ENCODE data around the gene OPA3.

The OPA3 gene

GRCh38 chr19:45498411-45499195, 86.0 kb downstream of the OPA3 start, which contains the start of gene PPM1N:
PPM1N (plus strand) TSS chr19:45498443; CDS start chr19:45498473, 30 bp downstream.
- Histone ChIP-seq H3K4me2 (peak within 1 kb of the TSS; percentile 78), H3K27ac (no peak within 1 kb of the TSS), H3K27me3 (ENCODE audit: insufficient read depth, low read depth) (peaks cover 31% of the 10 kb centered on the region), H3K79me2 (ENCODE audit: insufficient read depth, low read depth) (no peaks in the 10 kb centered on the region), H4K20me1 (ENCODE audit: insufficient read depth) (no peaks in the 10 kb centered on the region), H3K4me1 (ENCODE audit: low read depth, poor library complexity, severe bottlenecking) (peaks cover 15% of the 10 kb centered on the region), H3K4me3 (IDR thresholded peaks at IDR 0.05; ENCODE audit: insufficient read depth, low read depth, low read length) (no peak within 1 kb of the TSS), H3K9ac (no peak within 1 kb of the TSS), H2AFZ (ENCODE audit: low read depth) (peak within 1 kb of the TSS; percentile 87), H3K36me3 (ENCODE audit: insufficient read depth) (no peaks in the 10 kb centered on the region)
- TF ChIP-seq, protein P1, sequence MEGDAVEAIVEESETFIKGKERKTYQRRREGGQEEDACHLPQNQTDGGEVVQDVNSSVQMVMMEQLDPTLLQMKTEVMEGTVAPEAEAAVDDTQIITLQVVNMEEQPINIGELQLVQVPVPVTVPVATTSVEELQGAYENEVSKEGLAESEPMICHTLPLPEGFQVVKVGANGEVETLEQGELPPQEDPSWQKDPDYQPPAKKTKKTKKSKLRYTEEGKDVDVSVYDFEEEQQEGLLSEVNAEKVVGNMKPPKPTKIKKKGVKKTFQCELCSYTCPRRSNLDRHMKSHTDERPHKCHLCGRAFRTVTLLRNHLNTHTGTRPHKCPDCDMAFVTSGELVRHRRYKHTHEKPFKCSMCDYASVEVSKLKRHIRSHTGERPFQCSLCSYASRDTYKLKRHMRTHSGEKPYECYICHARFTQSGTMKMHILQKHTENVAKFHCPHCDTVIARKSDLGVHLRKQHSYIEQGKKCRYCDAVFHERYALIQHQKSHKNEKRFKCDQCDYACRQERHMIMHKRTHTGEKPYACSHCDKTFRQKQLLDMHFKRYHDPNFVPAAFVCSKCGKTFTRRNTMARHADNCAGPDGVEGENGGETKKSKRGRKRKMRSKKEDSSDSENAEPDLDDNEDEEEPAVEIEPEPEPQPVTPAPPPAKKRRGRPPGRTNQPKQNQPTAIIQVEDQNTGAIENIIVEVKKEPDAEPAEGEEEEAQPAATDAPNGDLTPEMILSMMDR (conservative IDR thresholded peaks at IDR 0.05; ENCODE audit: low read depth, low read length) = no peak

- TF ChIP-seq, protein P1 (conservative IDR thresholded peaks at IDR 0.05; ENCODE audit: low read depth, low read length) = no peak
- H3K27me3 ChIP-seq (ENCODE audit: insufficient read depth, low read depth) = peaks cover 38% of the 10 kb centered on the region
- no peaks in the 10 kb centered on the region for H3K79me2 ChIP-seq (ENCODE audit: insufficient read depth, low read depth)
- H3K36me3 ChIP-seq (ENCODE audit: insufficient read depth) = no peaks in the 10 kb centered on the region
- no peak overlapping the region for H3K4me3 ChIP-seq (IDR thresholded peaks at IDR 0.05; ENCODE audit: insufficient read depth, low read depth, low read length)
- peaks cover 23% of the 10 kb centered on the region for H3K4me1 ChIP-seq (ENCODE audit: low read depth, poor library complexity, severe bottlenecking)
- H4K20me1 ChIP-seq (ENCODE audit: insufficient read depth) = no peaks in the 10 kb centered on the region
- no peak overlapping the region for H3K9ac ChIP-seq
- H3K27ac ChIP-seq = no peak overlapping the region
- H2AFZ ChIP-seq (ENCODE audit: low read depth) = no peak overlapping the region
- H3K4me2 ChIP-seq = no peak overlapping the region
These were observed 86.8 kb downstream of the OPA3 start for GRCh38 chr19:45497791-45498190.

DNA sequence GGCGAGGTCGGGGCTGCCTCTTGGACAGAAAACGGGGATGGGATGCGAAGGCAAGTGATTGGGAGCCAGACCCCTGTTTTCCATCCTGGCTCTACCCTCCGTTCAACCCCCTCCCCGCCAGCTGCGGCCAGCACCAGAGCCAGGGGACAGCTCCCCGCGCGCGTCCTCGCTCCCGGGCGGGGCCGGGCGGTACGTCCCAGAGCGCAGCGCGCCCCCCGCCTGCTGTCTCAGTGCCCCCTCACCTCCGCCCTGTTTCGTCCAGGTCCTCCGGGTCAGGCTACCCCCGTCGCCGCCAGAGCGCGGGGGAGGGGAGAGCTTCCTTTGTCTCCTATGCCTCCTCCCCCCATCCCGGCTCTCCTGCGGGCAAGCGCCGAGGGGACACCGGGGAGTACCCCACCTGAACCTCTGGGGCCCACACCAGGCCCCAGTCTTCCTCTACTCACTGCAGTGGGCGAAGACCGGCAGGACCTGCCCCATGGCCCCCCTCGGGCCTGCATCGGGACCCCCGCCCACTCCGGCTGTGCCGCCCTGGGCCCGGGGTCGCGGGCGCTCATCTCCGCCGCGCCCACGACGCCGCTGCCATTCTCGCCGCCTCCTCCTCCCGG, 88.2 kb downstream of the OPA3 start:
- H3K36me3 ChIP-seq (ENCODE audit: insufficient read depth) = no peaks in the 10 kb centered on the region
- H3K9ac ChIP-seq = no peak overlapping the region
- H3K4me1 ChIP-seq (ENCODE audit: low read depth, poor library complexity, severe bottlenecking) = peaks cover 30% of the 10 kb centered on the region
- H4K20me1 ChIP-seq (ENCODE audit: insufficient read depth) = no peaks in the 10 kb centered on the region
- H3K27me3 ChIP-seq (ENCODE audit: insufficient read depth, low read depth) = peaks cover 48% of the 10 kb centered on the region
- H3K4me2 ChIP-seq = peak overlapping the region; percentile 100
- no peak overlapping the region for H3K4me3 ChIP-seq (IDR thresholded peaks at IDR 0.05; ENCODE audit: insufficient read depth, low read depth, low read length)
- no peak overlapping the region for H3K27ac ChIP-seq
- H3K79me2 ChIP-seq (ENCODE audit: insufficient read depth, low read depth) = no peaks in the 10 kb centered on the region
- H2AFZ ChIP-seq (ENCODE audit: low read depth) = peak overlapping the region; percentile 73
- TF ChIP-seq, protein P1 (conservative IDR thresholded peaks at IDR 0.05; ENCODE audit: low read depth, low read length) = no peak

DNA sequence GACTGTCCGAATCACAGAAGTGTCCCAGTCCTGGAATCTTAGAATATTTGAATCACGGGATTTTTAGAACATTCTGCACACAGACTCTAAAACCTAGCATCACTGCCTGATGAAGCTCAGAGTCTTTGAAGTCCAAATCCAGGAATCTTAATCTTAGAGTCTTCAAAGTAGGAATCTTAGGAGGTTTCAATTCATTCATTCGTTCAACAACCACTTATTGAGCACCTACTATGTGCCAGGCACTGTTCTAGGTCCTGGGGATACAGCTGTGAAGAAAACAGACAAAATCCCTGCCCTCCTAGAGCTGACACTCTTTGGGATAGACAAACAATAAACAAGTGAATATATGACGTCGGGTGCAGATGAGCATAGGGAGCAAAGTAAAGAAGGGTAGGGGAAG, 89.4 kb downstream of the OPA3 start:
- no peak overlapping the region for H3K9ac ChIP-seq
- H4K20me1 ChIP-seq (ENCODE audit: insufficient read depth) = no peaks in the 10 kb centered on the region
- no peak overlapping the region for H3K4me3 ChIP-seq (IDR thresholded peaks at IDR 0.05; ENCODE audit: insufficient read depth, low read depth, low read length)
- H3K4me2 ChIP-seq = no peak overlapping the region
- peaks cover 30% of the 10 kb centered on the region for H3K4me1 ChIP-seq (ENCODE audit: low read depth, poor library complexity, severe bottlenecking)
- H3K79me2 ChIP-seq (ENCODE audit: insufficient read depth, low read depth) = no peaks in the 10 kb centered on the region
- no peak overlapping the region for H3K27ac ChIP-seq
- TF ChIP-seq, protein P1 (conservative IDR thresholded peaks at IDR 0.05; ENCODE audit: low read depth, low read length) = no peak
- no peaks in the 10 kb centered on the region for H3K36me3 ChIP-seq (ENCODE audit: insufficient read depth)
- peaks cover 59% of the 10 kb centered on the region for H3K27me3 ChIP-seq (ENCODE audit: insufficient read depth, low read depth)
- no peak overlapping the region for H2AFZ ChIP-seq (ENCODE audit: low read depth)
